Heart left ventricle (tissue), 13 donors: Measurements from ENCODE around the gene NCF2.

Source experiments
- CTCF ChIP-seq, 12 donors: fragments of 200-600 bp; sonication (generic) in 4 of 12; IDR thresholded peaks; one replicate each; pipeline versions ENCODE4 v1.5.0 to v1.8.0; 2018 to 2022; ENCODE audit warnings: antibody characterized with exemption in 12 of 12, mild to moderate bottlenecking in 5 of 12
- POLR2A ChIP-seq, 2 donors: fragments of 450-650 bp; IDR thresholded peaks; one replicate each; pipeline ENCODE4 v1.6.1; 2017; ENCODE audit warnings: antibody characterized with exemption in 2 of 2, mild to moderate bottlenecking in 2 of 2, moderate library complexity in 2 of 2
- donor health status: ischemic (EF 13 %, LVEDD 7.1; RV severe dilation, severe dysfunction).
- donor health status: DM: no; HTN: yes; CAD: no.
- donor health status: DM: no; HTN: no; CAD: no.
- donor health status: ischemic (EF 25% LVEDD 6.9; RV normal size, moderate dysfunction).
- donor health status: ischemic (EF 25% LVEDD 5.7; RV mildly dilated, moderate dysfunction).
- donor health status: ischemic (EF 35%, LVEDD 5.7; RV mildly dilated, moderate dysfunction).
- donor health status: nonischemic (EF 11% LVEDD 7.7; RV severe dilation, severe dysfunction).
- donor health status: DM: yes; HTN: yes; CAD: no.
- donor health status: PGD.
- donor health status: ischemic (EF 29% LVEDD 5.4; RV normal size, mild dysfunction).
- donor health status: nonischemic (EF 23%, LVEDD 6.1; RV moderate dilation, normal function).

GRCh38 chr1:183578856-183579255 is 11.4 kb downstream of the NCF2 start:
- no peak for TF ChIP-seq CTCF (IDR thresholded peaks at IDR 0.05)
- no peak for TF ChIP-seq POLR2A (IDR thresholded peaks at IDR 0.05)
